Cortex of kidney (tissue), 1 donor: ENCODE measurements around the gene VPS29.
"Not testable (repeated sequence)": the region's sequence is repeated elsewhere in the genome, so short reads cannot be mapped to it uniquely, and the experiment has no call there.

Experiments
- DNase-seq: peaks from one replicate; lab custom pipeline; 2025; lab: John Stamatoyannopoulos, UW

The VPS29 gene

DNA sequence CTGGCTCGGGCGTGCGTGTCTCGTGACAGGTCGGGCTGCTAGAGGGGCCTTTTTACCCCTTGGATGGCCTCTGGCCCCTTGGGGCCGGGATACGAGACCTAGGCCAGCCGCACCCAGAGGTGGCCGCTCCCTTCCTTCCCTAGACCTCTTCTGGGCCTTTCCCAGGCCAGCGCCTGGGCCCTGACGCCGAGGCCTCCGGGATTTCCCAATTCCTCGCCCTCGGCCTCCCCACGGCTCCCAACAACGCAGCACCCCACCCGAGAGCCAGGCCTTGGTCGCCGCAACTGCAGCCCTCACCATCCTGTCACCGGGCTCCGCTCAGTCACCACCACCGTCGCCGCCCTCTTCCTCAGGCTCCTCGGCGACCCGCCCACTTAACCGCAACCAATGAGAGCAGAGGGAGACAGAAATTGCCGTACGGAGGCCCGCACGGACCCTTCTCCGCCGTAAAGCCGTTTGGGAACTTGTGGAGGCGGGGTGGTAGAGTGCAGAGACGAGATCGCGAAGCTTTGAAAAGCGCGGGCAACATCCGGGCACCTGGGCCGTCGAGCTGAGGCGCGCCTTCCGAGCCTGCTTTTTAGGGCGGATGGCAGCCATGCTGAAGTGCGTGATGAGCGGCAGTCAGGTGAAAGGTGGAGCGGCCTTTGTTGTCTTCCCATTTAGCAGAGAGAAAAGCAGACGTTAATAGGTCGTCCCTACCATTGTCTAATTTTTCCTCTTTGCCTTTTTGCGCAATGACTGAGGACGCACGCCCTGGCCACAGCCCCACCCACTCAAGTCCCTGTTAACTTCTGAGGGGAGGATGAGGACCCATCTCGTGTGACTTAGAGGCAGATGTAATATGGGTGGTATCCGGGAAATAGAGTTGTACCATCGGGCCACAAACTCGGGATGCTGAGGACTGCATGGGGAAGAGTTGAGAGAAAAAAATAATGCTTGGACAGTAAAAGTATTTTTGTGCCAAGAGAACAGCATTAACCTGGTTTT lies at the start of gene VPS29, which contains the start of gene RAD9B:
Gene VPS29, minus strand, starts transcription at position 360 of the 987 bp plus-strand sequence. Its CDS starts 60 bp downstream, at position 300.
Gene RAD9B, plus strand, starts transcription at position 580 of the 987 bp plus-strand sequence. Its CDS starts 7 bp downstream, at position 587.
- DNase-seq: peak; percentile 67

DNA sequence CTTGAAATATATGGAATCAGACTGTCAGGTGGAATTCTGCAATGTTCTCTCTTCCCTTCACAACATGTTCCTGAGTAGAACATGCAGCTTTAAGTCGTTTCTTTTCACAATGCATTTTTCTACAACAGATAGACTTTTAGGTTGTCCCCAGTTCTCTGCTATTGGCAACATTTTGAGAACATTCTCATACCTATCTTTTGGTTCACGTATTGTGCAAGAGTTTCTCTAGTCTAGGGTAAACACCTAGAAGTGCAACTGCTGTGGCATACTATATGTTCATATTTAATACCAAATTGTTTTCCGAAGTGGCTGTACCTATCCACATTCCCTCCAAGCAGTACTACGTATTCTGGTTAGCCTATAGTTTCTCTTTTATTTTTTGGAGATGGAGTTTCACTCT lies 49.1 kb upstream of the VPS29 start:
- no peak for DNase-seq

DNA sequence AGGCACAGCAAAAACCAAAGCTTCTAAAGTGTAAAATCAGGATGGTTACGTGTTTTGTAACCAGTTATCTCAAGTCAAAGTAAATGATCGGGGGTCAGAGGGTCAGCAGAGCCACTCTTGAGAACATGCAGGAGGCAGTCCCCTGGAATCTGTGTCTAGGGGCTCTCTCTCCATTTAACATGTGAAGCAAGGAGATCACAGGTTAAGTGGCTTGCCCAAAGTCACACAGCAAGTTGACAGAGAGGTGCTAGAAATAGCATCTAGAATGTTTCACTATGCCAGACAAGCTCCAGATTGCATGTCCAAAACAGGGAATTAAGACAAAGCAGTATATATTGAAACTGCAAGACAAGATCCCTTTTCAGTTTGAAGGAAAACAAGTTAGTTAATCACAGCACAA lies 47.8 kb upstream of the VPS29 start:
- no peak for DNase-seq

DNA sequence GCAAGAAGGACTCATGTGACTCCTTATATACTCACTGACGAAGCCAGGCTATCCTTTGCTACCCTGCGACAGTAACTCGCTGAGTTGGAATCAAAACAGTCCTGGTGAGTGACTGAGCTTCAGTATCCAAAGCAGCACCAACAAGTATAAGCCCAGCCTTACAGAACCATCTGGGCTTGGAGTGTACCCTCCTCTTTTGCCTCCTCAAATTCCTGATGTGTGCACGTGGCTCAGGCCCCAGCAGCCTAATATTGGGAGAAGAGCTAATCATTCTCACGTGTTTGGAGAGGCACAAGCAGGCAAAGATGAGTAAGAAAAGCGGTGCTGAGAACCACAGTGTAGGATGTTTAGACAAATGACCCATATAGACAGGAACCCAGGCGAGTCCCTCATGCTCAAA lies 46.8 kb upstream of the VPS29 start:
- DNase-seq: no peak

DNA sequence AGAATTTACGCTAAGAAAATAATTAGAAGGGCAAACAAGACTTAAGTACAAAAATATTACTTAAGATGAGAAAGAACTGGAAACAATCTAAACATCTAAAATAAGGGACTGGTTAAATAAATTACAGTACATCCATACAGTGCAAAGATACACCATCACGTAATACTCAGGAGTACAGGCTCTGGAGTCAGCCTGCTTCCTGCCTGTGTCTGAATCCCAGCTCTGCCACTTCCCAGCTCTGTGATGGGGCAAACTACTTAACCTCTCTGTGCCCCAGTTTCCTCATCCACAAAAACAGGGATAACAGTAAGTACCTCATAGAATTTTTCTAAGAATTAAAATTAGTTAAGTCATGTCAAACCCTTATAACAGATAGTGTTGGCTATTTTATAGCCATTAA lies 45.2 kb upstream of the VPS29 start:
- DNase-seq: no peak

DNA sequence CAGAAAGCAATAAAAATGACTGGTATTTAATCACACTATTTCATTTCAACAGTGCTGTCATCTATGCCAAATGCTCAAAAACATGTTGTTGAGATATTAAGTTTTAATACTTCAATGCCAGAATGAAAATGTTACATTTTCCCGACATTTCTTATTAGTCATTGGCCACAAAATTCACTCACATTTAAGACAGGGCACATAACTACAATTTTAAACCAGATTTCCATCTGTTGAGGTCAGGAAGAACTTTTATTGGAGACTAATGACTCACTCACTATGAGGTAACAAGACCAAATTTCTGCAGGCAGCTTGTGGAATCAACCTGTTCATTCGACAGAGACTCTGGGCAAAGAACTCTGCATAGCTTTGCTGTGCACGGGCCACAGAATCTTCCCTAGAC lies 44.4 kb upstream of the VPS29 start:
- DNase-seq: no peak

DNA sequence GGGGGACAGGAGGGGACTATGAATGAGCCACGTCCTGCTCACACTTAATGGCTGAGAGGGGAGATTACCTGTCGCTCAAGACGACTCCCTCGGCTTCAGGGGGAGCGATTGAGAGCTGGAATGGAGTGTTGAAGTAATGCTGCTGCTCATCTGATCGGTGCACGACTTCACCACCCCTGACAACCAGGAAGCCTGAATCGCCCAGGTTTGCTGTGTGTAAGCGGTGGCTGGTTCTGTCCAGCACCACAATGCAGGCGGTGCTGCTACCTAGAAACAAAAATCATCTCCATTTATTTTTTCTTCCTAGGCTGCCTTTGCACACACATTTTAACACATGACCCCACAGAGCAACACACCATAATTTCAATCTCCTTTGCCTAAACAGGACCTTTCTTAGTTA lies 43.9 kb upstream of the VPS29 start:
- no peak for DNase-seq

DNA sequence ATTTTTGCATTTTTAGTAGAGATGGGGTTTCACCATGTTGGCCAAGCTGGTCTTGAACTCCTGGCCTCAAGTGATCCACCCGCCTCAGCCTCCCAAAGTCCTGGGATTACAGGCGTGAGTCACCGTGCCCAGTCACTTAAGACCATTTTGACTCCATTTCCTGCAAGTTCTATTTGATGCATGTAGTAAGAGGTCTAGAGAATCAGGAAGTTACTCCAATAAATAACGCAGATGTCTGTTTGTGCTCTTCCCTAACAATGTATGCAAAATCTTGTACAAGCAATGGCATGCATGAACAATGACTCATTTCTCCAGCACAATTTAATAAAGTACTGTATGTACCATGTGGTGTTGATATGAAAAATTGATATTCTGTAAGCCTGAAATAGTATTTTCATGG lies 43.3 kb upstream of the VPS29 start:
- not testable (repeated sequence) for DNase-seq

DNA sequence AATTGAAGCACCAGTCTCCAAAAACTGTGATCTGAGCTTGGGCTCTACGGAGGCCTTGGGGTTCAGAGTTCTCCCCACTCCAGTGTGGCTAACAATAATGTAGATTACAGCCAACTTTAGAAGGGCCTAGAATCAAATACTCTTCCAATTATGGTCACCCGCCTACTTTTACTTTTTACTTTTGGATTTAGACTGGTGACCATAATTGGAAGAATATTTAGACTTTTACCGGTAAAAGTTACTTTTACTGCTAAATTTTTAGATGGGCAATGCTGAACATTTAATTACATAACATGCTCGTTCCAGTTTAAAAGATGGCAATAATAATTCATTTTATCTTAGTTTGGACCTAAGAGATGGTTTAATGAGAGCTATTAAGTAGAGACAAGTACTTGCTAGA lies 42.1 kb upstream of the VPS29 start:
- no peak for DNase-seq

DNA sequence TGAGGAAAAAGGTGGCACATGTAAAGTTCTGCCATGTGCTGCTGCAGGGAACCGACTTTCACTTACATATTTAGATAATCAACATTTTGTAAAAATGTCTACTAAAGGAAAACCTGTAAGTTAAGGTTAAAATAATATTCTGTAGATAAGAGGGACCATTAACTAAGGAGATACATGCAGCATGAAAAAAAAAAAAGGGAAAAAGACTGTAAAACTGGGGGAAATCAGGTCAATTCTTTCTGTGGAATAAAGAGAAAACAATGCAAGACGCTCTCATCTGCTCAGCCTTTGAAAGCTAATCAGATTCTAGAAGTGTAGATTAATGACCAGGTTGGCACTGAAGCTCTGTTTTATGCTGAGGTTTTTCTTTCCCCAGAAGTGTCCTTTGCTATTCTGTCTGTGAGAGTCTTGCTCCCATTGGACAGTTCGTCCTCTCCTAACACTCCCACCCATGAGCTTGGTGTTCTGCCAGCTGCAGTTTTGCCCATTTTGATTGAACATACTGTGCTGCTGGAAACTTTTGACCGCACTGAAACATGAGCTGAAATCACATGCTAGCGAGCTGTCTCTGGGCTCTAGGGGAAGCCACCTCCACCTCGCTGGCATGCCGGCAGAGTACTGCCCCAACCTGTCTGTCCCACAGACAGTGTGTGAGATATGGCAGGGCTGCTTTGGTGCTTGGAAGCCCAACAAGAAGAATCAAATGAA lies 41.5 kb upstream of the VPS29 start:
- DNase-seq: no peak

DNA sequence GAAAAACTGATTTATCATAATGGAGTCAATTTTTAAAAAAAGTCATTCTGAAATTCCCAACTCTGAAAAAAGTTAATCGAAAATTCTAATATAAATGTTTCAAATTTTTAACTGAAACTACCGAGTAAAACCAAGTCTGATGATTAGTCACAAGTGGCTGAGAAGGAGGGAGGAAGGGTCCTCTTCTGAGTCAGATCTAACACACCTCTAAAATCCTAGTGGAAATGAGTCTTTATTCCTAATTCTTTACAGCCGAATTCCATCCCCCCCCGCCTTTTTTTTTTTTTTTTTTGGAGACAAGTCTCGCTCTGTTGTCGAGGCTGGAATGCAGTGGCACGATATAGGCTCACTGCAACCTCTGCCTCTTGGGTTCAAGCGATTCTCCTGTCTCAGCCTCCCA lies 38.1 kb upstream of the VPS29 start:
- DNase-seq: no peak

DNA sequence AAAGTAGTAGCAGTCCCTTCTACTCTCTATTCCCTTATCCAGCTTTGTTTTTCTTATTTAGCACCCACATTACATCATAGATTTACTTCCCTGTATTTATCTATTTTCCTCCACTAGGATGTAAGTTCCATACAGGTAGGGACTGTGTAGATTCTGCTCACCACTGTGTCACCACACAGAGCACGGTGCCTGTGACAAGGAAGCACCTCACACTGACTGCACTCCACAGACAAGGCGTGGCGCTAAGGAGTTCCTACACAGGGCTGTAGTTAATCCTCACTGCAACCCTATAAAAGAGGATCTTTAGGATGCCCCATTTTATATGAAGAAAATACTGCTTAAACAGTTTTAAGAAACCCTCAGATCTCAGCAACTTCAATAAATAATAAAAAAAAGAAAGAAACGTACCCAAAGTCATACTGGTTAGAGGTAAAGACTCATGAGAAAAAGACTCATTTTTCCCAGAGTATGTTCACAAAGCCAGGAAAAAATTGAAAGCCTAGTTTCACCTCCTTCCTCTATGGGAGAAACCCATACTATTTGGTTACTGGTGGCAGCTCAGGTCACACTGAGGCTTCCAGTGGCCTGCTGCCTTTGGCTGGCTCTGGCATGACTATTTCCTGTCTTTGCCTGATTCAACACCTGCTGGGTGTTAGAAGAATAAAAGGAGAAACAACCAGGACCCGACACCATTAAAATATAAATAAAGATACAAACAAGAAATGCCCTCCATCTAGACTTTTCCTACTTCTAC lies 37.1 kb upstream of the VPS29 start:
- DNase-seq: no peak

DNA sequence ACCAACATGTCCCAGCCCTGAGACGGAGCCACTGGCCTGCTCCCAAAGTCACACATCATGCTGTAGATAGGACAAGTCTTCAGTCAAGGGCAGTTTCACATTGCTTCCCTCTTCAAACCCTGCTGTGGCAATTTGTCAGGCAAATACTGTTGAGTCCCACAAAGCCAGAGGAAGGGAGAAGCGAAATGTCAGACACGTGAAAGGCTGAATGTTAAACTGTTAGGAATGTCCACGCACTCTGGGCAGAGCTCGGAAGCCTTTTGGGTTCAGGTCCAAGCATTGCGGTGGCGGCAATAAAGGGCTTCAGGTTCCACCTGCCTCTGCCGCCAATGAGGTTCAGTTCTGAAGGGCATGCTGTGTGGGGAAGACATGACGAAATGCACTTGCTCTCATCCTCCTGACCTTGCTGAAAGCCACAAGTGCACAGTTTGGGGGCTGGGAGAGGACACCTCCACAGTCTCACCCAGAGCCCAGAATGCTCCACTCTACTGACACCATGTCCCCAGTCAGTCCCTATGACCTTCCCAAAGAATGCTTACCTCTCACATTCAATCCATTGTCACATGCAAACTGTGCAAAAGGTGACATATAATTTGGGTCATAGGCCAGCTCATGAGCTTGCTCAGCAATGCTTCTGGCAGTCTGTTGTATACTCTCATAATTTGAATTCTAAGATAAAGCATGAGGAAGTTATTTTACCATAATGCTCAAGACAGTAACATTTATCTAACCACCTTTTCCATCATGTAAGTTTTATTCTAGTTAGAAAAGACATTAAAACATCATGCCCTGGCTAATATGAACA lies 35.9 kb upstream of the VPS29 start:
- no peak for DNase-seq

DNA sequence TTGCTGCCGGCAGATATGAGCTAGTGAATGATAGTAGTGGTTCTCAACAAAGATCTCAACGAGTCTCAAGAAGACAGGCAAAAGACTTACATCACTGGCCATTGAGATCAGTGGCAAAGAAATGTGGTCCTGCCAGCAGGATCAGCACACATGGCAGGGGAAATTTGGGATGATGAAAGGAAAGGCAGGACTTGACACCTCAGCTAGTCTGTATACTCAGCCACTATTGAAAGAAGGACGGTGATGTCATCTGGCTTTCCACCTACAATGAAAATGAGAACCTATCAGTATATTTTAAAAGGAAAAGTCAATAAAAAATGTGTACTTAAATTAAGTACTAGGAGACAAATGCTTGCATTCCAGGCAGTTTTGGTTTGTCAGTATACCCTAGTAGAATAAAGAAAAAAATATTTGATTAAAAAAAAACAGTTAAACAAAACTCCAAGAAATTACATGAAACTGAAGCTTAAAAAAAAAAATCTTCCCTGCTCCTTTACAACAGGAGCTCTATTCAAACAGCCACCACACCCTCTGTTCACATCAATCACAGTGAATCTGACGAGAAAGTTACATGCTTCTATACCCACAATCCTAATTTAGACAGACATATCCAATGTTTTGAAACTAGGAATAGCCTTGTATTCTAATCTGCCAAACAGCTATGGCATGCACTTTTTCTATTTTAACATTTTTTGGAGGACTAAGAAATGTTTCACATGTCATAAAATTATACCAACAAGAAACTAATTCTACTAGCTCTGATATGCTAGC lies 35.1 kb upstream of the VPS29 start:
- DNase-seq: no peak

DNA sequence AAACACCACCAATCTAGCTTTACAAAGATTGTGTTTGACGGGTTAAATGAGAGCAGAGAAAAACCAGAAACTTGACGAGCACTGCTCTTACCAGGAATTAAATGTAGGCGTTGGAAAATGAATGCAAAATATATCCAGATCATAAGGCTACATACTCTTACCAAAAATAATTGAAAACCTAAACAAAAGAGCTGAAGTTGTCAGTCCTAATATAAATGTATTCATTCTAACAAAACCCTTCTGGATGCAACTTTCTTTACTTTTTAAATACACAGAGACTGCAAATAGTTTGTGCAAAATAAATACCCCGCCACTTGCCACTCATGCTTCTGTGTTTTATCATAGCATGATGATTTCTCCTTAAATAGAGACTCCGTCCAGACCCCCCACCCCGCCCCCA lies 32.9 kb upstream of the VPS29 start:
- DNase-seq: no peak

DNA sequence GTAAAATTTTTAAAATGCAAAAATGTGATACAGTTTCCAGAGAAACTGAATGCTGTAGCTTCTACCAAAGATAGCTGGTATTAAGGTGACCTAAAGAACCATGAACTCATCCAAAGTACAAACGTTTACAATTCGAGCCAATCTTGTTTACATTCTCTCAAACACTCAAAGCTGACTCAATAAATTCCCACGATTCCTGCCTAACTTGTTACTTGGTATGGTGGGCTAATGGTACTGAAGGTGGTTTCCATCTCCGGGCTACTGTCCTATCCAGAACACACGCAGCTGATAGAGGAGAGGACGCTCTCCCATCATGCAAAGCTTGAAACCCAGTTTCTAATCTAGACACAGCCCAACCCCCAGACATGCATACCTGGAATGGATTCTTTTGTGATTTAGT lies 31.7 kb upstream of the VPS29 start:
- no peak for DNase-seq

DNA sequence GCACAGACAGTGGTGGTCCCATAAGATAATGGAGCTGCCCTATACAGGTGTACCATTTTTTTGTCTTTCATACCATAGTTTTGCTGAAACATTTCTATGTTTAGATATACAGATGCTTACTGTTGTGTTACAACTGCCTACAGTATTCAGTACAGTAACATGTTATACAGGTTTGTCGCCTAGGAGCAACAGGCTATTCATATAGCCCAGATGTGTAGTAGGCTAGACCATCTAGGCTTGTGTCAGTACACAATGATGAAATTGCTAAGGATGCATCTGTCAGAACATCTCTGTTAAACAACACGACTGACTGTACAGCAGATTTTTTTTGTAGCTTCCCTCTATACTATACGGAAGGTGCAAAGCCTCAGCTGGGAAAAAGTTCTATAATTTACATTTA lies 30.7 kb upstream of the VPS29 start:
- DNase-seq: no peak

DNA sequence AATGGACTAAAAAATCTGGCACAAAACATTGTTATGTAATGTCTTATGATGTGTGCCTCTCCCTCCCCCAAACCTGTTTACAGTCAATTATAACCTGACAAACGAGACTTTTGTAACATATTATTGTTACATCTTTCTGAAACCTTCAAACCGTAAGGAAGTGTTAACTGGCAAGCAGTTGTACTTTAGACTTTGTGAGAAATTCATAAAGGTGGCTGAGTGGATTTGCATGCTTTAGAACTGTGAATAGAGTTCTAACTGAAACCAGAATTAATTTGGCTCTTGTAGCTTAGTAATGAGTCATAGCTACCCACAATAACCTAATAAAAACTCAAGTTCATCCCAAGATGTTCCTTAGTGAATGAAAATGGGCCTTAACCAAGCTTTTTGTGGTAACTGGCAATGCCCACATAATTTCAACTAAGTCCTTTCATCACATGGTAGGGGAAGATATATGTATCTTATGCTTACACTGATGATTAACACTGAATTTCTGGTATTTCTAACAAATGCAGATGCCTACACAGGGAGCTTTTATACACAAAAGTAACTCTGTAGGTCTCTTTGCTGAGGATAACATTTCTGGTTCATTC lies 29.9 kb upstream of the VPS29 start:
- no peak for DNase-seq

DNA sequence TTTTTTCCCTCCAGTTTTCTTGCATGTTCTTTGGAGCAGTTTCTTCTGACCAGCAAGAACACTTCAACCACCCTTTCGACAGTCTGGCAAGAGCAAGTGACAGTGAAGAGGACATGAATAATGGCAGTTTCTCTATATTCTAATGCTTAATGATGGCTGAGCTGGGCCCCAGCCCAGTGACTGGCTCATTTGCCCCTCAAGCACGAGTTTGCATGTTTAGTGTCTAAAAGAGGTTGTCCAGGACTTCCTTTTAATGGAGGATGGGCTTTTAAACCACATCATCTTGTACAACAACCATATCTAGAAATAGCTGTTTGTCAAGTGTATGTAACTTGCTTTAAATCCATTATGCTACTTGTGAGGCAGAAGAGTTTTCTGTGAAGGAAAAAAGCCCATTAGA lies 28.6 kb upstream of the VPS29 start:
- no peak for DNase-seq

DNA sequence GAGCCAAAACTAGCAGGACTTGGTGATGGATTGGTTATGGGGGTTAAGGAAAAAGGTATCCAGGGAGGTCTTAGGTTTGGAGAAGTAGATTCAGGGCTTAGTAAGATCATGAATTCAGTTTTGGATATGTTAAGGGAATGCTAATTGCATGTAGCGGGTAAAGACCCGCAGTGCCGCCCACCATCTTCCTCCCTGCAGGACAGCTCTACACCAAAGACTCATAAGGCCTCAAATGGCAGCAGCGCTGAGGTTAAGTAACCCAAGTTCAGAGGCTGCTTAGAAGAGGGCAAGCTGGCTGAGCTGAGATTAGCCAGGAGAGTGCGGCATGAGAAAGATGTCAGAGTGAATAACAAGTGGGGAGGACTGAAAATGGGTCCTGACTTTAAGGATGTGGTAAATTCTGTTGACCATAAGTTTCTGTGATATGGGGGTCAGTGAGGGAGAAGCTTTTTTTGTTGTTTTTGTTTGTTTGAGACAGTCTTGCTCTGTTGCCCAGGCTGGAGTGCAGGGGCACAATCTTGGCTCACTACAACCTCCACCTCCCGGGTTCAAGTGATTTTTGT lies 26.4 kb upstream of the VPS29 start:
- DNase-seq: no peak
